ENCODE measurements around the gene BTBD19.

DNA sequence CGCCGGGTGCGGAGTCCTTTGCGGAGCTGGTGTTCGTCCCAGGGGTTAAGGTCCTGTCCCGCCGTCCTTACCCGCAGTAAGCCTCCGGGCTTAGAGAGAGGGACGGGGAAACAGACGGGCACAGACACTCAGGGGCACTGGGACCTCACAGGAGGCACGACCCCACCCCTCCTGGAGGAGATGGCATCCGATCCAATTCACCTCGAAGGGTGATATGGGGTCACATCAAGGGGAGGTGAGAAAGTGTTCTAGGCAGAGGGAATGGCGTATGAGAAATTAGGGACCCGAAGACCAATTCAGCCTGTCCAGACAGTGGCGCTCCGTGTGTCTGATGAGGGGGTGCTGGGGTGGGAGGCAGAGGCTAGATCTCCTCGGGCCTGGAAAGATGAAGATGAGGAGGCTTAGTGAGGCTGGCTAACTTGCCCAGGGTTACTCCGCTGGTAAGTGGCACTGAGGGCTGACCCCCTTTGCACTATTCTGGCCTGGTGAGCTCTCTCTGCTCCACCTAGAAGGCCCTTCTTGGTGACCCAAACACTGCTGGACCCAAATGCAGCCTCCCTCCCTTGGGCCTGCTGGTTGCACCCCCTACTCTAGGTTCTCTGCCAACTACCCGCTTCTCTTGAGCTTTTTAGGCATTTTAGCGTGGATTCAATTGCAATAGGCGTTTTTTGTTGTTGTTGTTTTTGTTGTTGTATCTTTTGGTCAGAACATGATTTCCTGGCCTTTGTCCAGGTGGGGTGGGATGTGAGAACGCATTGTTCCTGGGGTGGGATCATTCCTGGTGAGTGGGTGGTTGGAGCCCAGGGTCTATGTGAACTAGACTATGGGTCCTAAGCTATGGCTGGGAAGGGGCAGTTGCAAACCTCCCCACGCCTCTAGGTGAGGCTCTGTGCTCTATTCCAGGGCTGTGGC is 12.3 kb downstream of the BTBD19 start:
- no peak for TF ChIP-seq CTCF (IDR thresholded peaks at IDR 0.05)
- TF ChIP-seq POLR2A (IDR thresholded peaks at IDR 0.05) = no peak

Measured in lower leg skin (tissue), 3 donors.